ENCODE results near the gene CDK2. TPM values are rescaled to one million over a fixed set of nuclear protein-coding genes. Genes with fewer than 3 reads are reported as not detected.

The CDK2 gene
- total RNA-seq, 1 donor from 2014 or later: 43.0 TPM

- Mint-ChIP-seq H3K9me3 (ENCODE audit: unreplicated experiment) (no peaks in the 10 kb centered on the region), H3K27ac (ENCODE audit: unreplicated experiment) (no peak overlapping the region), H3K4me3 (ENCODE audit: unreplicated experiment) (peak overlapping the region; percentile 58), H3K36me3 (ENCODE audit: low read depth, unreplicated experiment) (peaks cover 32% of the 10 kb centered on the region), H3K4me1 (ENCODE audit: unreplicated experiment) (peaks cover 18% of the 10 kb centered on the region), H3K27me3 (ENCODE audit: unreplicated experiment) (peaks cover 16% of the 10 kb centered on the region)
- no peak for TF ChIP-seq CTCF (IDR thresholded peaks at IDR 0.05; ENCODE audit: unreplicated experiment)
- no peak for DNase-seq (ENCODE audit: low spot score)
Observed at GRCh38 chr12:55937981-55938380, 28.6 kb upstream of the CDK2 start.

GRCh38 chr12:55938826-55939501 lies 27.7 kb upstream of the CDK2 start:
- Mint-ChIP-seq H3K4me1 (ENCODE audit: unreplicated experiment) (peaks cover 18% of the 10 kb centered on the region), H3K27me3 (ENCODE audit: unreplicated experiment) (peaks cover 18% of the 10 kb centered on the region), H3K27ac (ENCODE audit: unreplicated experiment) (no peak overlapping the region), H3K4me3 (ENCODE audit: unreplicated experiment) (no peak overlapping the region), H3K36me3 (ENCODE audit: low read depth, unreplicated experiment) (peaks cover 32% of the 10 kb centered on the region), H3K9me3 (ENCODE audit: unreplicated experiment) (no peaks in the 10 kb centered on the region)
- DNase-seq (ENCODE audit: low spot score): no peak
- no peak for TF ChIP-seq CTCF (IDR thresholded peaks at IDR 0.05; ENCODE audit: unreplicated experiment)

GRCh38 chr12:55940065-55940732 lies 26.4 kb upstream of the CDK2 start:
- peak; percentile 75 for TF ChIP-seq CTCF (IDR thresholded peaks at IDR 0.05; ENCODE audit: unreplicated experiment)
- peak; percentile 88 for DNase-seq (ENCODE audit: low spot score)
- H3K36me3 Mint-ChIP-seq (ENCODE audit: low read depth, unreplicated experiment): peaks cover 40% of the 10 kb centered on the region
- H3K4me1 Mint-ChIP-seq (ENCODE audit: unreplicated experiment): peaks cover 18% of the 10 kb centered on the region
- H3K27ac Mint-ChIP-seq (ENCODE audit: unreplicated experiment): no peak overlapping the region
- no peaks in the 10 kb centered on the region for H3K9me3 Mint-ChIP-seq (ENCODE audit: unreplicated experiment)
- peaks cover 14% of the 10 kb centered on the region for H3K27me3 Mint-ChIP-seq (ENCODE audit: unreplicated experiment)
- peak overlapping the region; percentile 63 for H3K4me3 Mint-ChIP-seq (ENCODE audit: unreplicated experiment)

- H3K9me3 Mint-ChIP-seq (ENCODE audit: unreplicated experiment): no peaks in the 10 kb centered on the region
- DNase-seq (ENCODE audit: low spot score): no peak
- TF ChIP-seq CTCF (IDR thresholded peaks at IDR 0.05; ENCODE audit: unreplicated experiment): no peak
- H3K27me3 Mint-ChIP-seq (ENCODE audit: unreplicated experiment): peaks cover 9% of the 10 kb centered on the region
- peak overlapping the region; percentile 34 for H3K4me3 Mint-ChIP-seq (ENCODE audit: unreplicated experiment)
- H3K27ac Mint-ChIP-seq (ENCODE audit: unreplicated experiment): no peak overlapping the region
- H3K36me3 Mint-ChIP-seq (ENCODE audit: low read depth, unreplicated experiment): peaks cover 44% of the 10 kb centered on the region
- H3K4me1 Mint-ChIP-seq (ENCODE audit: unreplicated experiment): peaks cover 10% of the 10 kb centered on the region
Observed at GRCh38 chr12:55942055-55942454, 24.6 kb upstream of the CDK2 start.

GRCh38 chr12:55942577-55943136 lies 24.0 kb upstream of the CDK2 start:
- DNase-seq (ENCODE audit: low spot score): no peak
- Mint-ChIP-seq H3K4me1 (ENCODE audit: unreplicated experiment) (peaks cover 9% of the 10 kb centered on the region), H3K4me3 (ENCODE audit: unreplicated experiment) (no peak overlapping the region), H3K36me3 (ENCODE audit: low read depth, unreplicated experiment) (peaks cover 44% of the 10 kb centered on the region), H3K9me3 (ENCODE audit: unreplicated experiment) (no peaks in the 10 kb centered on the region), H3K27ac (ENCODE audit: unreplicated experiment) (no peak overlapping the region), H3K27me3 (ENCODE audit: unreplicated experiment) (peaks cover 9% of the 10 kb centered on the region)
- no peak for TF ChIP-seq CTCF (IDR thresholded peaks at IDR 0.05; ENCODE audit: unreplicated experiment)
